Stimulated activated CD4-positive, alpha-beta T cell treated with anti-CD3 and anti-CD28 coated beads, Interleukin-1b, Interleukin-23, amount 100 ng/mL, for 4 hours (primary cell): ENCODE data around the gene MAP1S.
A peak's percentile ranks its signal among the peaks of the same experiment; 100 is the strongest.

Experiments
- DNase-seq, 2 donors: peaks; one replicate each; pipeline ENCODE4 v3.0.0-alpha.2; 2020; ENCODE audit warnings: low read depth in 2 of 2

MAP1S gene

GRCh38 chr19:17688853-17689595 is 30.3 kb upstream of the MAP1S start:
- no peak for DNase-seq

- DNase-seq, result no peak
These were observed 26.7 kb upstream of the MAP1S start for GRCh38 chr19:17692566-17692965.

- DNase-seq, result no peak
These were observed 24.1 kb upstream of the MAP1S start for GRCh38 chr19:17695198-17695597.

- peak; percentile 70 for DNase-seq
These were observed 15.3 kb upstream of the MAP1S start for GRCh38 chr19:17703824-17704463.

- DNase-seq, result no peak
These were observed 12.5 kb upstream of the MAP1S start for GRCh38 chr19:17706750-17707181.

GRCh38 chr19:17711851-17712250 is 7.4 kb upstream of the MAP1S start:
- no peak for DNase-seq

GRCh38 chr19:17716309-17716929 is 2.9 kb upstream of the MAP1S start:
- DNase-seq, result no peak

GRCh38 chr19:17718550-17718946 is 732 bp upstream of the MAP1S start:
- no peak for DNase-seq

- peak; percentile 41 to 53 for DNase-seq
These were observed 585 bp downstream of the MAP1S start for GRCh38 chr19:17719730-17720400.

- DNase-seq, result no peak
These were observed 1.2 kb downstream of the MAP1S start for GRCh38 chr19:17720440-17720839.

GRCh38 chr19:17721111-17721628 is 1.9 kb downstream of the MAP1S start:
- no peak for DNase-seq

GRCh38 chr19:17721821-17722220 is 2.5 kb downstream of the MAP1S start:
- DNase-seq, result no peak

GRCh38 chr19:17722655-17723240 is 3.5 kb downstream of the MAP1S start:
- no peak for DNase-seq

- no peak for DNase-seq
These were observed 5.4 kb downstream of the MAP1S start for GRCh38 chr19:17724655-17725054.

GRCh38 chr19:17725422-17726078 is 6.3 kb downstream of the MAP1S start:
- no peak for DNase-seq

- no peak for DNase-seq
These were observed 7.0 kb downstream of the MAP1S start for GRCh38 chr19:17726136-17726741.

- DNase-seq, result no peak
These were observed 7.9 kb downstream of the MAP1S start for GRCh38 chr19:17726964-17727773.

GRCh38 chr19:17727843-17728242 is 8.6 kb downstream of the MAP1S start:
- DNase-seq, result no peak

GRCh38 chr19:17733127-17733526 is 13.8 kb downstream of the MAP1S start:
- no peak for DNase-seq

- DNase-seq, result no peak
These were observed 14.9 kb downstream of the MAP1S start for GRCh38 chr19:17734146-17734545.
